Measurements from ENCODE around the gene ABCC1.

The ABCC1 gene

DNA sequence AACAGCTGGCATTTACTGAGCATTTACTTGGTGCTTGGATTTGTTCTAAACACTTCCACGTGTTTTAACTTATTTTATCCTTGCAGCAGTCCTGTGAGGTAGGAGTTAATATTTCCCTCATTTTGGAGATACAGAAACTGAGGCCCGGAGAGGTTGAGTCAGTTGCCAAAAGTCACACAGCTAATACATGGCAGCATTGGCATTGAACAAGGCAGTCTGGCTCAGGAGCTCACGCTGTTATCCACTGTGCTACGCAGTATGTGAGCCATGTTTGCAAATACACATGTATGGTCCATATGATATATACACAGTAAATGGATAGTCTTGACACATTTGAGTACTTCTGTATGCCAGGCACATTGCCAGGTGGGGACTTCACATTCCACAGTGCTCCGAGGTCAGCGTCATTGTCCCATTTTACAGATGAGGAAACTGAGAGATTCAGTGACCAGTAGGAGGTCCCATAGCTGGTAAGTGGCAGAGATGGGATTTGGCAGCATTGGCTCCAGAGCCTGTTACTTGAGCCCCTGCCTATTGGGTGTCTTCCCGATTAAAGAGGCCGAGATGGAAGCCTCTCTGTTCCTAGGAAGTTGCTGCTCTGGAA lies 163.1 kb downstream of the ABCC1 start:
- no peak for DNase-seq (ENCODE audit: low spot score)

DNA sequence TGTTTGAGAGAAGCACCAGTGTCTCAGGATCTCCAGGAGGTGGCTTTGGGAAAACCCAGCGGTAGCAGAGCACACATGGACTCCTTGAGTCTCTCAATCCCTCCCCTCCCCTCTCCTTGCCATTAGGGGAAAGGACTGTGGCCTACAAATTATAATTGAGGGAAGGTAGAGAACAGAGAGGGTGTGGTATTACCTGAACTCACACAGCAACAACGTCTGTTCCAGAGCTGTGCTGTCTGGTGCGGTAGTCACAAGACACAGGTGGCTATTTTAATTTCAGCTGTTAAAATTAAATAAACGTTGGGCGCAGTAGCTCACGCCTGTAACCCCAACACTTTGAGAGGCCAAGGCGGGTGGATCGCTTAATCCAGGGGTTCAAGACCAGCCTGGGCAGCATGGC lies 163.7 kb downstream of the ABCC1 start:
- DNase-seq (ENCODE audit: low spot score) = no peak

DNA sequence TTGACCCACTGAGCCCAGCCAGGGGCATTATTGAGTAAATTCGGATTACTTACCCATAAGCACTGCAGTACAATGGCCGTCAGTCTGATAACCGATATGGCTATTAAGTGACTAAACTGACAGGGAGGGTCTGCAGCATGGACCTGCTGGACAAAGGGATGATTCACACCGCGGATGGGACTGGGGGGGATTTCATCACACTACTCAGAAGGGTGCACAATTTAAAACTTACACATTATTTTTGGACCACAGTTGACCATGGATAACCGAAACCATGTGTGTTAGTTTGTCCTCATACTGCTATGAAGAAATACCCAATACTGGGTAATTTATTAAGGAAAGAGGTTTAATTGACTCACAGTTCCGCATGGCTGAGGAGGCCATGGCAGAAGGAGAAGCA lies 167.4 kb downstream of the ABCC1 start:
- DNase-seq (ENCODE audit: low spot score) = no peak

GRCh38 chr16:16118337-16118736 lies 168.9 kb downstream of the ABCC1 start:
- no peak for DNase-seq (ENCODE audit: low spot score)

DNA sequence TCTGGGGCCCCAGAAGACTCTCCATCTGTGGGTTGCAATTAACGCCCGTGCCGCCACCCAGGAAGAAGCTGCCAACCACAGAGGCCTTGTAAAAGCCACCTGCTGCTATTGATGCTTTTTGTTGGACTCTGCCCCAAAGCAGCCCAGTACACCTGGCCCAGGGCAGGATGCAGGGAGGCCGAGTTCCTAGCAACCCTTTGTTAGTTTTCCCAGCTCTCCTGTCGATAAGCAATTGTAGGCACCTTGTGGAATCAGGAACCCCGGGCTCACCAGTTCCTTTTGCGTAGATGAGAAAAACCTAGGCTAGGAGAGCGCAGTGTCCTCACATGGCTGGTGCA lies 170.6 kb downstream of the ABCC1 start:
- DNase-seq (ENCODE audit: low spot score) = no peak

DNA sequence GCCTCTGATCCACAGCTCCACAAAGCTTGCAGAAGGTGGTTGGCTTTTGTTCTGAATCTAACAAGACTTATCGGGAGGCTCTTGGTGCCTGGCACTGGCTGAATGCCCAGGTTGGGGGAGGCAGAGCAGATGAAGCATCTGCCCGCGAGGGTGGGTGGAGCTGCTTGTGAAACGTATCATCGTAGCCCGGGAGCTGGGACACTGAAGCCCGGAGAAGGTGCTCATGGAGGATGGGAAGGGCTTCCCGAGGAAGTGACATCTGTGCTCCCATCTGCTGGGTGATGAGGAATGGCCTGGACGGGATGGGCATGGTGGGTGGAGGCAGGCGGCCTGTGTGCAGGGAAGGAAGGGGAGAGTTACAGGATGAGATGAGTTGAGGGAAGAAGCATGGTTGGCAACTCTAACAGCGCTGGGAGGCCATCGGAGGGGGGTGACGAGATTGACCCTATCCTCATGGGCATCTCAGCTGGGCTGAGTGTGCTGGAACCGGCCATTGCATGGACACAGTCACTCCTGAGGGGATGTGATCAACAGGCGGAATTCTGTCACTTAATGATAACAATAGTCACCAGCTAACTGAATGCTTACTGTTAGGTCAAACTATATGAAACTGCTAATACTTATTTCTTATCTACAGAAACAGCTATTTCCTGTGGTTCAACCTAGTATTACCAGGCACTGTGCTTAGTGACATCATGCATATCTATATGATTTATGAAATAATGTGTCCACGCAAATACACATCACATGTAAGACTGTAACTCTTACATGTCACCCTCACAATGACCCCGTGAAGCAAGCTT lies 171.2 kb downstream of the ABCC1 start:
- DNase-seq (ENCODE audit: low spot score) = no peak

DNA sequence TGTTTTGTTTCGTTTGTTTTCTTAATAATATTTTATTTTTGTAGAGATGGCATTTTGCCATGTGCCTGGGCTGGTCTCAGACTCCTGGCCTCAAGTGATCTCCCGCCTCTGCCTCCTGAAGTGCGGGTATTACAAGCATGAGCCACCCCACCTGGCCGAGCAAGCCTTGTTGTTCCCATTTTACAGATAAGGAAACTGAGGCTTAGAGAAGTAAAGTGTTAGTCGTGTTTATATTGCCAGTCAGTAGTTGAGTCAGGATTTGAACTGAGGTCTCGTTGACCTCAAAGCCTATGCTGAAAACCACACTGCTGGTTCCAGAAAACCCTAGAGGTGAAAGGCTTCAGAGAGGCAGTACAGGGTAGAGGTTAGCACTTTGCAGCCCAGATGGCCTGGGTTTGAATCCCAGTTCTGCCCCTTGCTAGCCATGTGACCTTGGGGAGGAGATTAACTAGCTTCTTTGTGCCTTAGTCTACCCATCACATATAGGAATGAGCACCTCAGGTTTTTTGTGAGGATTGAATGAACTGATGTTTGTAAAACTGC lies 171.8 kb downstream of the ABCC1 start:
- DNase-seq (ENCODE audit: low spot score) = no peak

DNA sequence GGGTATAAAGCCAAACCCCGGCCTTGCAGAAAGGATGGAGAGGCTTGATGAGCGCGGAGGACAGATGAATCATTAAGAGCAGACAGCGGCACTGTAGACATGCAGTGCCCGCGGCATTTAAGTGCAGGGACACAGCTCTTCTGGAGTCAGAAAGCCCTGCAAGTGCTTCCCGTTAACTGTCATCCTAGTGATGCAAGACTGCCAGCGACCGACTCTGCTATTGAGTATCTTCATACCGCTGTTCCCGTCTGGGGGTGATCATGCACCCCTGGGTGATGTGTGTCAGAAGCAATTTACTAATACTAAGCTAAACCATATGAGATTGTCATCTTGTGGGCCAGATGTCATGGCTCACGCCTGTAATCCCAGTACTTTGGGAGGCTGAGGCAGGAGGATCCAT lies 172.8 kb downstream of the ABCC1 start:
- no peak for DNase-seq (ENCODE audit: low spot score)

- DNase-seq (ENCODE audit: low spot score) = no peak
These were observed 175.0 kb downstream of the ABCC1 start for GRCh38 chr16:16124438-16124837.

- DNase-seq (ENCODE audit: low spot score) = no peak
These were observed 175.6 kb downstream of the ABCC1 start for GRCh38 chr16:16124974-16125373.

DNA sequence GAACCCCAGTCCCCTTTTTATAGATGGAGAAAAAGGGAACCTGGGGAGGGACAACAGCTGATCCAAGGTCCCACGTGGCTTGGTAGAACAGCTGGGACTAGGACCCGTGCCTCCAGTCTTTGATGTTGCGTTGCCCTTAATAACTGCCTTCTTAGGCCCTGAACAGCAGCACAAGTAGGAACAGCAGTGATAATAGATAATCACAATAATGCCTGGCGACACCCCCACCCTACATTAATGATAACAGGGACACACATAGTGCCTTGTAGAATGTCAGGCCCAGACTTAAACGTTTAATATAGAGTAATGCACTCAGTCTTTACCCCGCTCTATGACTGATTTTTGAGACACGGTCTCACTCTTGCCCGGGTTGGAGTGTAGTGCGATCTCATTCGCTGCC lies 177.5 kb downstream of the ABCC1 start:
- DNase-seq (ENCODE audit: low spot score) = no peak

GRCh38 chr16:16127469-16128116 lies 178.2 kb downstream of the ABCC1 start:
- DNase-seq (ENCODE audit: low spot score) = peak; percentile 82

- no peak for DNase-seq (ENCODE audit: low spot score)
These were observed 181.8 kb downstream of the ABCC1 start for GRCh38 chr16:16131204-16131603.

- no peak for DNase-seq (ENCODE audit: low spot score)
These were observed 182.2 kb downstream of the ABCC1 start for GRCh38 chr16:16131659-16132058.

DNA sequence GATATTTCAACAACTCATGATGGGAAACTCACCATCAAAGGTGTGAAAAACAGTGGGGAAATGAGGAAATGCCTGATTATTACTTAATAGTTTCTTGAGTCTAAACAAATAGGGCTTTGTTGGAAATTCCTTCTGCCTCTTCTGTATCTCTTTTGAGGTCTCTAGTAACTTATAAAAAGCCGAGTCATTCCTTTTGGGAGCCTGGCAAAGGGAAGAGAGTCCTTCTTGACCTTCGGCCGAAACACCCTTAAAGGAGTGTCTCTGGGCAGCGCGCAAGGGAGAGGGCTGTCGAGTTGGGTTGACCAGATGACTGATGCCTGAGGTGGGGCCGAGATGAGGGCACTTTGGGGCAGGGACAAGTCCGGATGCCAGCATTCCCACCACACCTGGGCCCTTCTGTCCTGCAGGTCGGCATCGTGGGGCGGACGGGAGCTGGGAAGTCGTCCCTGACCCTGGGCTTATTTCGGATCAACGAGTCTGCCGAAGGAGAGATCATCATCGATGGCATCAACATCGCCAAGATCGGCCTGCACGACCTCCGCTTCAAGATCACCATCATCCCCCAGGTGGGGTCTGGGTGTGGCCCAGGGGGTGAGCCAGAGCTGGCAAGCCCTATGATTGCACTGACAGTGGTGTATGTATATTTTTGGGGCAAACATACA lies 184.7 kb downstream of the ABCC1 start:
- no peak for DNase-seq (ENCODE audit: low spot score)

GRCh38 chr16:16136588-16136987 lies 187.2 kb downstream of the ABCC1 start:
- no peak for DNase-seq (ENCODE audit: low spot score)

DNA sequence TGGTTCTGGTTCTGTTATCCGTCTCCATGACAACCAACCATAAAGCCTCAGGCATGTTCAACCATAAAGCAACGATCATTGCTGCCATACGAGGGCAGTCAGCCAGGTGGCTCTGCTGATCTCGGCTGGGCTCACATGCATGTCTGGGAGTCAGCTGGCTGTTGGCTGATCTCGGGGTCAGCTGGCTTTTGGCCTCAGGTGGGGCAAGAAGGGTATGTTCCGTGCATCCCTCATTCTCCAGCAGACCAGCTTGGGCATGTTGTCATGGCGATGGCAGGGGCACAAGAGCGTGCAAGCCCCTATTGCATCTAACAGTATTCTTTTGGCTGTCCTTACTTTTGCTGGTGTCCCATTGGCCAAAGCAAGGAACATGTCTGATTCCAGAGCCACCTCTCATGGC lies 187.7 kb downstream of the ABCC1 start:
- DNase-seq (ENCODE audit: low spot score) = no peak

DNA sequence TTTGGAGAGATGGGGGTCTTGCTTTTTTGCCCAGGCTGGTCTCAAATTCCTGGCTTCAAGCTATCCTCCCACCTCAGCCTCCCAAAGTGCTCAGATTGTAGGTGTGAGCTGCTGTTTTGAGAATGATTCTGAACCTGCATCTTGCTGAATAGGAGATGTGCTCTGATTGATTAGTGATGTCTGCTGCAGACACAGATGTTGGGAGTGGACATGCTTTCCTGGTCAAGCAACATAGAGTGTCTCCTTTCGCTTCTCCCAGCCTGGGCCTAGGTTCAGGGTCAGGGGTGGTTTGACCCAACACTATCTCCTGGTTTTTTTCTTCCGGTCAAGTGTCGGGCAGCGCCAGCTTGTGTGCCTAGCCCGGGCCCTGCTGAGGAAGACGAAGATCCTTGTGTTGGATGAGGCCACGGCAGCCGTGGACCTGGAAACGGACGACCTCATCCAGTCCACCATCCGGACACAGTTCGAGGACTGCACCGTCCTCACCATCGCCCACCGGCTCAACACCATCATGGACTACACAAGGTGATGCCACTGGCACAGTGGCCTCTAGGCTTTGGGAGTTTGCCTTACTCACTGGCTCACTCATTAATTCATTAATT lies 188.7 kb downstream of the ABCC1 start:
- DNase-seq (ENCODE audit: low spot score) = no peak

- DNase-seq (ENCODE audit: low spot score) = no peak
These were observed 189.6 kb downstream of the ABCC1 start for GRCh38 chr16:16139061-16139460.

DNA sequence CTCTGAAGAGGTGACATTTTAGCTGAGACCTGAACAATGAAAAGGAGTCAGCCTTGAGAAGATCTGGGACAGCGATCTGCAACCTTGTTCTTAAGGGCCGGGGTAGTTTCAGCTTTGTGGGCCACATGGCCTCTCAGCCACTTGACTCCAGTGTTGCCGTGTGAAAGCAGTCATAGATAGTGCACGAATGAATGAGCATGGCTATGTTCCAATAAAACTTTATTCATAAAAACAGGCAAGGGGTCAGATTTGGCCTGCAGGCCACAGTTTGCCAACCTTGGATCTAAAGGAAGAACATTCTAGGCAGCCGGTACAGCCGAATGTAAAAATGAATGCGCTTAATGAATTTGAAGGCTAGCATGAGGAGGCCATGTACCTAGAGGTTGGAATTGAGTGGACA lies 190.4 kb downstream of the ABCC1 start:
- no peak for DNase-seq (ENCODE audit: low spot score)

DNA sequence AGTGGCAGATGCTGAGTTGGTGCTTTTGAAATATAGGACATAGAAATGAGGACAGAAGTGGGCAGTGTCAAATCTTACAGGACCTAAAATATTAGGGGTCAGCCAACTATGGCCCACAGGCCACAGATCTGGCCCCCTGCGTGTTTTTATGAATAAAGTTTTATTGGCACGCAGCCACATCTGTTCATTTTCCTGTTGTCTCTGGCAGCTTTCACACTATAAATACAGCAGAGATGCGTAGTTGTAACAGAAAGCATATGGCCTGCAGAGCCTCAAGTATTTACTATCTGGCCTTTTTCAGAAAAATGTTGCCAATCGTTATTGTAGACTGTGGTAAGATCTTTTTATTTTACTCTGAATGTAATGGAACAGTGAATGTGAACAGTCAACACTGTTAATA lies 191.1 kb downstream of the ABCC1 start:
- no peak for DNase-seq (ENCODE audit: low spot score)

DNA sequence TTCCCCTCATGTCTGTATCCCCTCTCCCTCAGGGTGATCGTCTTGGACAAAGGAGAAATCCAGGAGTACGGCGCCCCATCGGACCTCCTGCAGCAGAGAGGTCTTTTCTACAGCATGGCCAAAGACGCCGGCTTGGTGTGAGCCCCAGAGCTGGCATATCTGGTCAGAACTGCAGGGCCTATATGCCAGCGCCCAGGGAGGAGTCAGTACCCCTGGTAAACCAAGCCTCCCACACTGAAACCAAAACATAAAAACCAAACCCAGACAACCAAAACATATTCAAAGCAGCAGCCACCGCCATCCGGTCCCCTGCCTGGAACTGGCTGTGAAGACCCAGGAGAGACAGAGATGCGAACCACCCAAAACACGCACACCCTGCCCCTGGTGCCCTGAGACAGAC lies 191.7 kb downstream of the ABCC1 start:
- DNase-seq (ENCODE audit: low spot score) = no peak
